Vagina (tissue), 2 donors: ENCODE measurements around the gene BFSP1.

Source experiments
- CTCF ChIP-seq, 3 experiments: fragments of 450-650 bp in 2 of 3; fragments of 200-600 bp in 1 of 3; sonication (generic) in 1 of 3; IDR thresholded peaks; one replicate each; pipeline ENCODE4 v1.5.1; 2017 to 2019; ENCODE audit warnings: antibody characterized with exemption in 3 of 3, mild to moderate bottlenecking in 2 of 3, moderate library complexity in 2 of 3
- POLR2A ChIP-seq, 2 donors: fragments of 450-650 bp; IDR thresholded peaks; one replicate each; pipeline ENCODE4 v1.6.1; 2017; ENCODE audit warnings: antibody characterized with exemption in 2 of 2, mild to moderate bottlenecking in 2 of 2, moderate library complexity in 2 of 2

DNA sequence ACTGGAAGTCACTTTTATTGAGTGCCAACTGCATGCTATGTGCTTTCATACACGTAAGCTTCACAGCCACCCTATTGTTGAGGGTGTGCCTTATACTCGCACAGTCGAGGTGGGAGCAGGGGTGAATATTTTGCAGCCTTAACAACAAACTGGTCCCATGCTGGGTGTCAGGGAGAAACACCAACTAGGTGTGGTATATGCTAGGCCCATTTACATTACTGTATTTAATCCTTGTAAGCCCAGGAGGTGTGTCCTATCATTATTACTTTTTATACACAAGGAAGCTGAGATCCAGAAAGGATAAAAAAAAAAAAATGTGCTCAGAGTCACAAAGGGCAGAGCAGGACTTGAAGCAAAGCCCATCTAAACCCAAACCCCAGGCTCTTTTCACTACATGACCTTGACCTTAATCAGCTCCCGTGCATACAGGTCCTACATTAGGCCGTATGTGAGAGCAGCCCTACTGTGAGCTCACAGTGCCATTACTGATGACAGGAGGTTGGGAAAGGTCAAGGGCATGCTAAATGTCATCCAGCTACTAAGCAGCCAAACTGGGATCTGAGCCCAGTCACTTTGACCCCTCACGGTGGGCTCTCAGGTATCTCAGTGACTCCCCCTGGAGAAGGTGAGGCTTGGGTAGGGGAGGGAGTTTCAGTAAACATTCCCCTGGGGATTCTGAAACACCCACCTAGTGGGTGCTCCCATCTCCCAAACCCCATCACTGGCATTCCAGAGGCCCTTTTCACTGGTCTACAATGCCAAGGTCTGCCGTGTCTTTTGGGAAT lies 61.7 kb downstream of the BFSP1 start:
- TF ChIP-seq POLR2A (IDR thresholded peaks at IDR 0.05) (no peak), CTCF (IDR thresholded peaks at IDR 0.05) (no peak)
